K562 (cell line): Measurements from ENCODE around the gene MEF2D. TPM values are rescaled to one million over a fixed set of nuclear protein-coding genes. Genes with fewer than 3 reads are reported as not detected.

Experiments used
- CCNT2 ChIP-seq: IDR thresholded peaks from 2 replicates; pipeline ENCODE4 v1.6.1; 2011; ENCODE audit warnings: borderline replicate concordance, low read depth, mild to moderate bottlenecking, moderate library complexity, mixed read lengths, low read length; ENCODE audit not compliant: insufficient read length; ENCODE audit errors: extremely low read depth
- EP300 ChIP-seq: IDR thresholded peaks from 2 replicates; pipeline ENCODE4 v1.6.1; 2012; ENCODE audit warnings: low read length, improper control_type of control experiment
- TAL1 ChIP-seq: fragments of 450-650 bp; IDR thresholded peaks from 2 replicates; pipeline ENCODE4 v1.6.1; 2016; ENCODE audit warnings: mild to moderate bottlenecking
- ZKSCAN3 ChIP-seq: fragments of 250-450 bp; sonication (Bioruptor Pico); IDR thresholded peaks from 2 replicates; pipeline ENCODE4 v1.4.0; 2020
- polyA plus RNA-seq, 8 experiments: library from polyadenylated mRNA; depleted of rRNA in 4 of 8; stranded (reverse) in 5 of 8; unstranded in 3 of 8; fragments of >200 nt; fragmentation: Nextera tagmentation in 2 of 8; fragmentation: Illumina TruSeq in 1 of 8; extraction: Ambion mirVana in 2 of 8; extraction: Trizol in 1 of 8; gene quantifications; 2 replicates each; pipeline versions ENCODE4 v1.2.1 to v1.2.3, GENCODE V29; 2011 to 2014; ENCODE audit warnings: inconsistent platforms in 1 of 8, missing spikeins in 1 of 8
- total RNA-seq, 7 experiments: library from RNA; depleted of rRNA in 6 of 7; stranded (reverse); fragments of >200 nt in 6 of 7; fragmentation: Illumina TruSeq in 2 of 7; extraction: Trizol in 2 of 7; gene quantifications; 2 replicates each; pipeline versions ENCODE4 v1.2.1 to v1.2.3, GENCODE V29; 2011 to 2021; ENCODE audit warnings: low replicate concordance in 1 of 7
- TF ChIP-seq, protein P1 (sequence below): fragments of 200-800 bp; sonication (Bioruptor generic); IDR thresholded peaks from 2 replicates; pipeline ENCODE4 v1.6.1; 2016; ENCODE audit warnings: missing genetic modification characterization, missing compliant biosample characterization
- TF ChIP-seq, protein P2 (sequence below): fragments of 450-650 bp; IDR thresholded peaks from 2 replicates; pipeline ENCODE4 v1.6.1; 2018; ENCODE audit not compliant: partially characterized antibody

MEF2D gene
- total and polyA plus RNA-seq, 9 of the 15 experiments (the other 6 are each of a cell fraction or from before 2014, with no cell fraction given), result 0.10 to 19.5 (median 2.6) TPM

DNA sequence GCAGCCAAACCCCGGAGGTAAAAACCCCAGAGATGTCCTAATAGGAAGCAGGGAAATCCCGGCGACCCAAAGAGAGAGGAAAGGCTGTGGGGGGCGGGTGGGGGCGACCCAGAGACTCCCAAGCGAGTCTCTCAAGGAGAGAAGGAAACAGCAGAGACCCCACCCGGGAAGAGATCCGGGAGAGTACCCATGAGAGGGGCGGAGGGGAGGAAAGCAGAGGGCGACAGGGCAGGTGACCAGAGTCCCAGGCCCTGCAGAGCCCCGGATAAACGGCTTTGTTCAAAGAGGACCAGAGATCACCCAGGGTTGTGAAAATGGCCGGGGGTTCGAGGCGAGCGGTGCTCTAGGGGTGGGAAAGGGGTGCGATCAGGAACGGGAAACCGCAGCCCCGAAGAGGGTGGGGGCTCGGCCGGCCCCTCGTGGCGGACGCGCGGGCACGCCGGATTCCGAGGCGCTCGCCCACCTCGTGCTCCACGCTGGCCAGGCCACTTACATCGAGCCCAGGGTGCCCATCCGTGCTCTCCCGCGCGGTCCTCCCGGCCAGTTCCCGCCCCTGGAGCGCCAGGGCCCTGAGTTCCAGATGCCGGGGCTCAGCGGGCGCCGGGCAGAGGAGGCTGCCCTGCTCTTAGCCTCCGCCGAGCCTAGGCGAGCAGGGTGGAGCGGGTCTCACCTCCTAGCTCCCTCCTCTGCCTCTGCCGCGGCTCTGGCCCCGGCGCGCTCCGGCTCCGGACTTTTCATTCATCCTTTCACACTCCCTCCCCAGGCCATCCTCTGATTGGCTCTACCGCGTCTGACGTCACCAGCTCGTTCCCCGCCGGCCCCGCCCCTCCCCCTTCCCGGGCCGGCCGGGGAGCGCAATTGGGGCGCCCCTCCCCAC is 79.3 kb downstream of the MEF2D start (continued):
- TF ChIP-seq, protein P1, sequence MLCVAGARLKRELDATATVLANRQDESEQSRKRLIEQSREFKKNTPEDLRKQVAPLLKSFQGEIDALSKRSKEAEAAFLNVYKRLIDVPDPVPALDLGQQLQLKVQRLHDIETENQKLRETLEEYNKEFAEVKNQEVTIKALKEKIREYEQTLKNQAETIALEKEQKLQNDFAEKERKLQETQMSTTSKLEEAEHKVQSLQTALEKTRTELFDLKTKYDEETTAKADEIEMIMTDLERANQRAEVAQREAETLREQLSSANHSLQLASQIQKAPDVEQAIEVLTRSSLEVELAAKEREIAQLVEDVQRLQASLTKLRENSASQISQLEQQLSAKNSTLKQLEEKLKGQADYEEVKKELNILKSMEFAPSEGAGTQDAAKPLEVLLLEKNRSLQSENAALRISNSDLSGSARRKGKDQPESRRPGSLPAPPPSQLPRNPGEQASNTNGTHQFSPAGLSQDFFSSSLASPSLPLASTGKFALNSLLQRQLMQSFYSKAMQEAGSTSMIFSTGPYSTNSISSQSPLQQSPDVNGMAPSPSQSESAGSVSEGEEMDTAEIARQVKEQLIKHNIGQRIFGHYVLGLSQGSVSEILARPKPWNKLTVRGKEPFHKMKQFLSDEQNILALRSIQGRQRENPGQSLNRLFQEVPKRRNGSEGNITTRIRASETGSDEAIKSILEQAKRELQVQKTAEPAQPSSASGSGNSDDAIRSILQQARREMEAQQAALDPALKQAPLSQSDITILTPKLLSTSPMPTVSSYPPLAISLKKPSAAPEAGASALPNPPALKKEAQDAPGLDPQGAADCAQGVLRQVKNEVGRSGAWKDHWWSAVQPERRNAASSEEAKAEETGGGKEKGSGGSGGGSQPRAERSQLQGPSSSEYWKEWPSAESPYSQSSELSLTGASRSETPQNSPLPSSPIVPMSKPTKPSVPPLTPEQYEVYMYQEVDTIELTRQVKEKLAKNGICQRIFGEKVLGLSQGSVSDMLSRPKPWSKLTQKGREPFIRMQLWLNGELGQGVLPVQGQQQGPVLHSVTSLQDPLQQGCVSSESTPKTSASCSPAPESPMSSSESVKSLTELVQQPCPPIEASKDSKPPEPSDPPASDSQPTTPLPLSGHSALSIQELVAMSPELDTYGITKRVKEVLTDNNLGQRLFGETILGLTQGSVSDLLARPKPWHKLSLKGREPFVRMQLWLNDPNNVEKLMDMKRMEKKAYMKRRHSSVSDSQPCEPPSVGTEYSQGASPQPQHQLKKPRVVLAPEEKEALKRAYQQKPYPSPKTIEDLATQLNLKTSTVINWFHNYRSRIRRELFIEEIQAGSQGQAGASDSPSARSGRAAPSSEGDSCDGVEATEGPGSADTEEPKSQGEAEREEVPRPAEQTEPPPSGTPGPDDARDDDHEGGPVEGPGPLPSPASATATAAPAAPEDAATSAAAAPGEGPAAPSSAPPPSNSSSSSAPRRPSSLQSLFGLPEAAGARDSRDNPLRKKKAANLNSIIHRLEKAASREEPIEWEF, result no peak
- TF ChIP-seq EP300 (no peak), TAL1 (no peak), CCNT2 (no peak), ZKSCAN3 (CRISPR knock-in tag) (no peak)
- TF ChIP-seq, protein P2, sequence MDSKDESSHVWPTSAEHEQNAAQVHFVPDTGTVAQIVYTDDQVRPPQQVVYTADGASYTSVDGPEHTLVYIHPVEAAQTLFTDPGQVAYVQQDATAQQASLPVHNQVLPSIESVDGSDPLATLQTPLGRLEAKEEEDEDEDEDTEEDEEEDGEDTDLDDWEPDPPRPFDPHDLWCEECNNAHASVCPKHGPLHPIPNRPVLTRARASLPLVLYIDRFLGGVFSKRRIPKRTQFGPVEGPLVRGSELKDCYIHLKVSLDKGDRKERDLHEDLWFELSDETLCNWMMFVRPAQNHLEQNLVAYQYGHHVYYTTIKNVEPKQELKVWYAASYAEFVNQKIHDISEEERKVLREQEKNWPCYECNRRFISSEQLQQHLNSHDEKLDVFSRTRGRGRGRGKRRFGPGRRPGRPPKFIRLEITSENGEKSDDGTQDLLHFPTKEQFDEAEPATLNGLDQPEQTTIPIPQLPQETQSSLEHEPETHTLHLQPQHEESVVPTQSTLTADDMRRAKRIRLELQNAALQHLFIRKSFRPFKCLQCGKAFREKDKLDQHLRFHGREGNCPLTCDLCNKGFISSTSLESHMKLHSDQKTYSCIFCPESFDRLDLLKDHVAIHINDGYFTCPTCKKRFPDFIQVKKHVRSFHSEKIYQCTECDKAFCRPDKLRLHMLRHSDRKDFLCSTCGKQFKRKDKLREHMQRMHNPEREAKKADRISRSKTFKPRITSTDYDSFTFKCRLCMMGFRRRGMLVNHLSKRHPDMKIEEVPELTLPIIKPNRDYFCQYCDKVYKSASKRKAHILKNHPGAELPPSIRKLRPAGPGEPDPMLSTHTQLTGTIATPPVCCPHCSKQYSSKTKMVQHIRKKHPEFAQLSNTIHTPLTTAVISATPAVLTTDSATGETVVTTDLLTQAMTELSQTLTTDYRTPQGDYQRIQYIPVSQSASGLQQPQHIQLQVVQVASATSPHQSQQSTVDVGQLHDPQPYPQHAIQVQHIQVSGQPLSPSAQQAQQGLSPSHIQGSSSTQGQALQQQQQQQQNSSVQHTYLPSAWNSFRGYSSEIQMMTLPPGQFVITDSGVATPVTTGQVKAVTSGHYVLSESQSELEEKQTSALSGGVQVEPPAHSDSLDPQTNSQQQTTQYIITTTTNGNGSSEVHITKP, result no peak
